Uterus (tissue), 2 donors: ENCODE data around the gene RFK.

Experiments used
- CTCF ChIP-seq, 4 experiments: fragments of 200-600 bp in 2 of 4; fragments of 450-650 bp in 2 of 4; sonication (generic) in 2 of 4; IDR thresholded peaks; one replicate each; pipeline ENCODE4 v1.5.1; 2016 to 2019; ENCODE audit warnings: antibody characterized with exemption in 4 of 4, mild to moderate bottlenecking in 2 of 4, moderate library complexity in 1 of 4
- POLR2A ChIP-seq, 2 donors: fragments of 450-650 bp; IDR thresholded peaks; one replicate each; pipeline ENCODE4 v1.6.1; 2016; ENCODE audit warnings: antibody characterized with exemption in 2 of 2, mild to moderate bottlenecking in 1 of 2, moderate library complexity in 1 of 2

GRCh38 chr9:76341616-76342015, 52.6 kb downstream of the RFK start:
- TF ChIP-seq CTCF (IDR thresholded peaks at IDR 0.05) (no peak), POLR2A (IDR thresholded peaks at IDR 0.05) (no peak)
